Measurements from ENCODE around the gene RNU7-1.

Gene RNU7-1

DNA sequence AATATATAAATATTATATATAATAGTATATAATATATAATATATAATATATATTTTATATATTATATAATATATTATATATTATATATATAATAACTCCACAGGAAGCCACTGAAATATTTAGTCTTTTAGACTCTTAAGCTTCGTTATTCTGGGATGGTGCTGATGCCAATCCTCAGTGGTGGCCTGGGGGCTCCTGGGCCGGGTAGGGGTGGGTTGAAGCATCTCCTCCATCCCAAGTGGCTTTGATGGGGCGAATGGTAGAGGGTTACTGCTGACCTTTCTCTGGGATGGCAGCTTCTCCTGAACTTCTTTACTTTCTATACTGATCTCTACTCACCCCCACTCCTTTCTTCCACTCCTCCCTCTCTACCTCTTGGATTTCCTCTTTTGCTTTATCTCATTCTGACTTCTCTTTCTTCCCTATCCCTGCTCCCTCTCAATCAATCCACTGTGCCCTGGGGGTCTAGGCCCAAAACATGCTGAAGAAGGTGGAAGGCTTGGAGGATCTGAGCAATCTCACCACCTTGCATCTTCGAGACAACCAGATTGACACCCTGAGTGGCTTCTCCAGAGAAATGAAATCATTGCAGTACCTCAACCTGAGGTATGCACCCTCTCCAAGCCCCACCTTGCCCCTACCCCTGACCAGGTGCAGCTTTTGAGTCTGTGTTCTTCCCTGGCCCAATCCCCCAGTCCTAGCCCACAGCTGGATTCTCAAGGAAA lies 34.0 kb upstream of the RNU7-1 start:
- peaks cover 9% of the 10 kb centered on the region for H3K4me1 ChIP-seq (ENCODE audit: control insufficient read depth, insufficient read depth, low read length)
- no peaks in the 10 kb centered on the region for H3K9me3 ChIP-seq (ENCODE audit: control insufficient read depth, insufficient read depth, low read length)
- H3K27me3 ChIP-seq (ENCODE audit: control insufficient read depth, insufficient read depth, low read length): peaks cover 10% of the 10 kb centered on the region
- H3K4me3 ChIP-seq (ENCODE audit: low read depth, low read length): no peak overlapping the region
- H3K27ac ChIP-seq (ENCODE audit: low read depth, low read length): no peak overlapping the region
- no peaks in the 10 kb centered on the region for H3K36me3 ChIP-seq (ENCODE audit: control insufficient read depth, insufficient read depth, low read length)
- no peak overlapping the region for H3K9ac ChIP-seq (ENCODE audit: low read depth, low read length)

DNA sequence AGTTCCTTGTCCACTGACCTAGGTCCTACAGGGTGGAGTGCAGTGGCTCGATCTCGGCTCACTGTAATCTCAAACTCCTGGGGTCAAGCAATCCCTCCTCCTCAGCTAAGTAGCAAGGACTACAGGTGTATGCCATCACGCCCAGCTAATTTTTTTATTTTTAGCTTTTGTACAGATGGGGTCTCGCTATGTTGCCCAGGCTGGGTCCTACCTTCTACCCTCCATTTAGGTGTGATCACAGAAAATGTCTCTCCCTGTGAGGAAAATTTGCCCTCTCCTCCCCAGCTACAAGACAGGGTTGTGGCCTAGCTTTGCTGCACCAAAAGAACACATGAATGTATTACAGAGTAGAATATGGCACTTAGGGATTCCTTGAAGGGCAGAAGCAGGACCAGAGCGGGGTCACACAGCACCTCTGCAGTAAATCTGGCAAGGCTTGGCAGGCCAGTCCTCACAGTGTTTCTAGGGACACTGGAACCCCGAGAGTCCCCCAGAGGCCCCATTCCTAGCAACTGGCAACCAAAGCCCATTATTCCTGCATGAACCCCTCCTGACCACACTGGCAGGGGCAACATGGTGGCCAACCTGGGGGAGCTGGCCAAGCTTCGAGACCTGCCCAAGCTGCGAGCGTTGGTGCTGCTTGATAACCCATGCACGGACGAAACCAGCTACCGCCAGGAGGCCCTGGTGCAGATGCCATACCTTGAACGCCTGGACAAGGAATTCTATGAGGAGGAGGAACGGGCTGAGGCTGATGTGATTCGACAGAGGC lies 31.3 kb upstream of the RNU7-1 start:
- H3K27ac ChIP-seq (ENCODE audit: low read depth, low read length): no peak overlapping the region
- H3K36me3 ChIP-seq (ENCODE audit: control insufficient read depth, insufficient read depth, low read length): peaks cover 17% of the 10 kb centered on the region
- H3K4me1 ChIP-seq (ENCODE audit: control insufficient read depth, insufficient read depth, low read length): peaks cover 12% of the 10 kb centered on the region
- peaks cover 6% of the 10 kb centered on the region for H3K27me3 ChIP-seq (ENCODE audit: control insufficient read depth, insufficient read depth, low read length)
- H3K9me3 ChIP-seq (ENCODE audit: control insufficient read depth, insufficient read depth, low read length): no peaks in the 10 kb centered on the region
- H3K4me3 ChIP-seq (ENCODE audit: low read depth, low read length): no peak overlapping the region
- no peak overlapping the region for H3K9ac ChIP-seq (ENCODE audit: low read depth, low read length)

DNA sequence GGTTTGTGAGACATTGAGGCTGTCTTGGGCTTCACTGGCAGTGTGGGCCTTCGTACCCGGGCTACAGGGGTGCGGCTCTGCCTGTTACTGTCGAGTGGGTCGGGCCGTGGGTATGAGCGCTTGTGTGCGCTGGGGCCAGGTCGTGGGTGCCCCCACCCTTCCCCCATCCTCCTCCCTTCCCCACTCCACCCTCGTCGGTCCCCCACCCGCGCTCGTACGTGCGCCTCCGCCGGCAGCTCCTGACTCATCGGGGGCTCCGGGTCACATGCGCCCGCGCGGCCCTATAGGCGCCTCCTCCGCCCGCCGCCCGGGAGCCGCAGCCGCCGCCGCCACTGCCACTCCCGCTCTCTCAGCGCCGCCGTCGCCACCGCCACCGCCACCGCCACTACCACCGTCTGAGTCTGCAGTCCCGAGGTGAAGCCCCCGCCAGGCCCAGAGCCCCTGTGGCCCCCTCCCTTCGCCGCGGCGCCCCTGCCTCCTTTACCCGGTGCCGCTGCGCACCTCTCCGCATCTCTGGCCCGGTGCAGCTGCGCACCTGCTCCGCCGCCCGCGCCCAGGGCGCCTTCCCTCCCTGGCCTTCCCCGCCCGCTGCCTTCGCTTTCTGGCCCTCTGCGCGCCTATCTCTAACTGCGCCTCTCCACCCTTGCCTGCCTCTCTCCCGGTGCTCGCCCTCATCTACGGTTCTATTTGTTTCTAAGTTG lies 29.2 kb upstream of the RNU7-1 start, which contains the start of gene ENO2:
ENO2 (plus strand) TSS at position 335 of the 701 bp plus-strand sequence. CDS start 1,253 bp downstream, outside the sequence.
- H3K4me1 ChIP-seq (ENCODE audit: control insufficient read depth, insufficient read depth, low read length): peaks cover 12% of the 10 kb centered on the region
- H3K4me3 ChIP-seq (ENCODE audit: low read depth, low read length): peak within 1 kb of the TSS; percentile 73
- no peaks in the 10 kb centered on the region for H3K9me3 ChIP-seq (ENCODE audit: control insufficient read depth, insufficient read depth, low read length)
- no peak within 1 kb of the TSS for H3K9ac ChIP-seq (ENCODE audit: low read depth, low read length)
- peaks cover 6% of the 10 kb centered on the region for H3K27me3 ChIP-seq (ENCODE audit: control insufficient read depth, insufficient read depth, low read length)
- peak within 1 kb of the TSS; percentile 10 for H3K27ac ChIP-seq (ENCODE audit: low read depth, low read length)
- peaks cover 30% of the 10 kb centered on the region for H3K36me3 ChIP-seq (ENCODE audit: control insufficient read depth, insufficient read depth, low read length)

DNA sequence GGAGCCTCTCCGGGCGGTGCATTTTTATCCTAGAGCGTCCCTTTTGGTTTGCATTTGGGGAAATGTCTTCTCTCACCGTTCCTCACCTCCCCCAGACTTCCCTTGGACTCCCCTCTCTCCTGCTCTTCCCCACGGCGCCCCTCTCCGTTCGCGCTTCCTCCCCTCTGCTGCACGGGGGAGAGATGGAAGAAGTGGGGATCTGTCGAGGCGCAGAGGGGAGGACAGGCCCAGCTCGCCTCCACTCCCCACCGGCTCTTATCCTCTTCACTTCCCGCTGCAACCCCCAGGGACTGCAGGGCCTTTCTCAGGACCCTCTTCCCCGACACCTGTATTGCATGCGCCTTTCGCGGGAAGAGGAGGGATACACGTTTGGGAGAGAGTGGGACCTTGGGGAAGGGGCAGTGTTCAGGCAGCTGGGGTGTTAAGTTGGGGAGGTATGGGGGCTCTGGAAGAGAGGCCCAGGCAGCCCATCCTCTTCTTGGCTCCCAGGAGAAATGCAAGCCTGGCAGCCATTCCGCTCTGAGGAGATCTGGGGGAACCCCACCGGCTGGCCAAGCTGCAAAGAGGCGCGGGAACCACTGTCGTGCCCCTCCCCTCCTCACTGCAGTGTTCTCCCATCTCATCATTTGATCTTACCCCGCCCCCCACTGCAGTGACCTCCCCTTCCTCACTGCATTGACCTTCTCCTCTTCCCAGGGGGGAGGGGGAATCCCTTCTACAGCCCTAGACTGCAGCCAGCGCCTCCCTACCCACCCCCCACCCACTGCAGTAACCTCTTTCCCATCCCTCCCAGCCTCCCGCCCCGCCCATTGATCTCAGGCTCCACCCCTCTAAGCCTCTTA lies 28.4 kb upstream of the RNU7-1 start:
- H3K27me3 ChIP-seq (ENCODE audit: control insufficient read depth, insufficient read depth, low read length): peaks cover 6% of the 10 kb centered on the region
- peak overlapping the region; percentile 73 for H3K4me3 ChIP-seq (ENCODE audit: low read depth, low read length)
- peak overlapping the region; percentile 10 for H3K27ac ChIP-seq (ENCODE audit: low read depth, low read length)
- H3K9ac ChIP-seq (ENCODE audit: low read depth, low read length): no peak overlapping the region
- peaks cover 38% of the 10 kb centered on the region for H3K36me3 ChIP-seq (ENCODE audit: control insufficient read depth, insufficient read depth, low read length)
- peaks cover 12% of the 10 kb centered on the region for H3K4me1 ChIP-seq (ENCODE audit: control insufficient read depth, insufficient read depth, low read length)
- no peaks in the 10 kb centered on the region for H3K9me3 ChIP-seq (ENCODE audit: control insufficient read depth, insufficient read depth, low read length)

DNA sequence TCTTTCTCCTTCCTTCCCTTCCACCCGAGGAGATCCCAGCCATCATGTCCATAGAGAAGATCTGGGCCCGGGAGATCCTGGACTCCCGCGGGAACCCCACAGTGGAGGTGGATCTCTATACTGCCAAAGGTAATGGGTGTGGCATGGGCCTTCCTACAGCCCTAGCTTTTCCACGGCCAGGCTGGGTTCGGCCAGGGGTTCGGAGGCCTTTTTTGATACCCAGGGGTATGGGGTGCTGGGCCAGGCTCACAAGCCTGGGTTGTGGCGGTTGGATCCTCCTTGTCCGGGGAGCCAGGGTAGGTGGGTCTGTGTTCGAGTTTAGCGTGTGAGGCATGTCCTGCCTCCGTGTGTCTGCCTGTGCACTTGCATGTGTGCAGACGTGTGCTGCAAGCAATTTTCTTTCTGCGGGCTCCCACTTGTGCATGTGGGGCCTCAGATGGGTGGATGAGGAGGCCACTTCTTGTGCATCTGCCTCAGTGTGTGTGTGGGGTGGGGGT lies 27.8 kb upstream of the RNU7-1 start:
- Histone ChIP-seq H3K9me3 (ENCODE audit: control insufficient read depth, insufficient read depth, low read length) (no peaks in the 10 kb centered on the region), H3K4me3 (ENCODE audit: low read depth, low read length) (peak overlapping the region; percentile 73; the same call in 1 of the 2 replicates), H3K27me3 (ENCODE audit: control insufficient read depth, insufficient read depth, low read length) (peaks cover 6% of the 10 kb centered on the region), H3K9ac (ENCODE audit: low read depth, low read length) (no peak overlapping the region), H3K36me3 (ENCODE audit: control insufficient read depth, insufficient read depth, low read length) (peaks cover 41% of the 10 kb centered on the region), H3K4me1 (ENCODE audit: control insufficient read depth, insufficient read depth, low read length) (peaks cover 12% of the 10 kb centered on the region), H3K27ac (ENCODE audit: low read depth, low read length) (no peak overlapping the region)

DNA sequence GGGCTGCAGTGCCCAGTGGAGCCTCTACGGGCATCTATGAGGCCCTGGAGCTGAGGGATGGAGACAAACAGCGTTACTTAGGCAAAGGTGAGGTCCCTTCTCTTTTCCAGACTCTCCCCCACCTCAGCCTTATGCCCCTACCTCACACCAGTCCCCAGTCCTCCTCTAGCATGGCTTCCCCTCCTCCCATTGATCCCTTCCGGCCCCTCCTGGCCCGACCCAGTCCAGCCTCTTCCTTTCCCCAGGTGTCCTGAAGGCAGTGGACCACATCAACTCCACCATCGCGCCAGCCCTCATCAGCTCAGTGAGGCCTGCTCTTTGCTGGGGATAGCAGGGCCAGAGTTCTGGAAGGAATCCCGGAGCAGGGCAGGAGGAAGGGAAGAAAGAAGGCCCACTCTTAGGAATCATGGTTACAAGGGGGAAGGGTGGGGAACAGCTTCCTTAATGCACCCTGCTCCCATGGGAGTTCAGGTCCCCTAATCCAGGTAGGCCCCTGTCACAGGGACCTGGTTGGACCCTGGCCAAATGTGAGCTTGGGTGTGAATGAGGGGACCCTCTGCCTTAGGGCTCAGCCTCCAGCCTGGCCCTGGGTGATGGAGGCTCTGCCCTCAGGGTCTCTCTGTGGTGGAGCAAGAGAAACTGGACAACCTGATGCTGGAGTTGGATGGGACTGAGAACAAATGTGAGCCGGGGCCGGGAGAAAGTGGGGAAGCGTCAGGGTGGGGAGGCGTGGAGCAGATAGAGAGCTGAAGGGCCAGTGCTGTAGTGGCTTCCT lies 27.0 kb upstream of the RNU7-1 start:
- H3K27ac ChIP-seq (ENCODE audit: low read depth, low read length): no peak overlapping the region
- H3K9ac ChIP-seq (ENCODE audit: low read depth, low read length): no peak overlapping the region
- peaks cover 6% of the 10 kb centered on the region for H3K27me3 ChIP-seq (ENCODE audit: control insufficient read depth, insufficient read depth, low read length)
- H3K36me3 ChIP-seq (ENCODE audit: control insufficient read depth, insufficient read depth, low read length): peaks cover 48% of the 10 kb centered on the region
- H3K4me3 ChIP-seq (ENCODE audit: low read depth, low read length): no peak overlapping the region
- H3K4me1 ChIP-seq (ENCODE audit: control insufficient read depth, insufficient read depth, low read length): peaks cover 12% of the 10 kb centered on the region
- no peaks in the 10 kb centered on the region for H3K9me3 ChIP-seq (ENCODE audit: control insufficient read depth, insufficient read depth, low read length)

DNA sequence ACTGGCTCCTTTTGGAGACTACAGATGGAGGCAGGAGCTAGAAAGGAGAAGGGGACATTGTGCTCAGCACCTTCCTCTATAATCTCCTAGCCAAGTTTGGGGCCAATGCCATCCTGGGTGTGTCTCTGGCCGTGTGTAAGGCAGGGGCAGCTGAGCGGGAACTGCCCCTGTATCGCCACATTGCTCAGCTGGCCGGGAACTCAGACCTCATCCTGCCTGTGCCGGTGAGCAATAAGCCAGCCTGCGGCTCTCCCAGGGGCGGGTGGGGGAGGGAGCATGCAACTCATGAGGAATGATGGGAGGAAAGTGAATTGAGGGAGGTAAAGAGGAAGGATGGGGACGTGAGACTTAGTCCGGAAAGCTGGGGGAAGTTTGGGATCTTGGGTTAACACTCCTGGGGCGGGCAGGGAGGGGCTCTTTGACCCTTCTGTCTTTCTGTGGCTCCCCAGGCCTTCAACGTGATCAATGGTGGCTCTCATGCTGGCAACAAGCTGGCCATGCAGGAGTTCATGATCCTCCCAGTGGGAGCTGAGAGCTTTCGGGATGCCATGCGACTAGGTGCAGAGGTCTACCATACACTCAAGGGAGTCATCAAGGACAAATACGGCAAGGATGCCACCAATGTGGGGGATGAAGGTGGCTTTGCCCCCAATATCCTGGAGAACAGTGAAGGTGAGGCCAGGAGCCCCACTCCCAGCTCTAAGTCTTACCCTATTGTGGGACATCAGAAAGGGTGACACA lies 26.0 kb upstream of the RNU7-1 start:
- Histone ChIP-seq H3K4me1 (ENCODE audit: control insufficient read depth, insufficient read depth, low read length) (peaks cover 12% of the 10 kb centered on the region), H3K9ac (ENCODE audit: low read depth, low read length) (no peak overlapping the region), H3K27ac (ENCODE audit: low read depth, low read length) (no peak overlapping the region), H3K9me3 (ENCODE audit: control insufficient read depth, insufficient read depth, low read length) (no peaks in the 10 kb centered on the region), H3K36me3 (ENCODE audit: control insufficient read depth, insufficient read depth, low read length) (peaks cover 59% of the 10 kb centered on the region), H3K27me3 (ENCODE audit: control insufficient read depth, insufficient read depth, low read length) (peaks cover 3% of the 10 kb centered on the region; the same call in 1 of the 2 replicates), H3K4me3 (ENCODE audit: low read depth, low read length) (no peak overlapping the region)

DNA sequence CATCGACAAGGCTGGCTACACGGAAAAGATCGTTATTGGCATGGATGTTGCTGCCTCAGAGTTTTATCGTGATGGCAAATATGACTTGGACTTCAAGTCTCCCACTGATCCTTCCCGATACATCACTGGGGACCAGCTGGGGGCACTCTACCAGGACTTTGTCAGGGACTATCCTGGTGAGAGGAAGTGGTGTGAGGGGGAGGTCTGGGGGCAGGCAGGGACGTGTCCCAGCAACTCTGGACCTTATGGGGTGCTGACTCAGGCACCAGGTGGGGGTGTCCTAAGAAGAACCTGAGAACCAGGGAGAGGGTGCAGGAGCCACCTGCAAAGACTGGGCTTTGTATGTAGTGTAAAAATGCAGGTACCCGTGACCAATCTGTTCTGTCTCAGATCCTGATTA lies 24.0 kb upstream of the RNU7-1 start:
- Histone ChIP-seq H3K27ac (ENCODE audit: low read depth, low read length) (no peak overlapping the region), H3K4me1 (ENCODE audit: control insufficient read depth, insufficient read depth, low read length) (peaks cover 10% of the 10 kb centered on the region), H3K27me3 (ENCODE audit: control insufficient read depth, insufficient read depth, low read length) (no peaks in the 10 kb centered on the region), H3K36me3 (ENCODE audit: control insufficient read depth, insufficient read depth, low read length) (peaks cover 70% of the 10 kb centered on the region), H3K9me3 (ENCODE audit: control insufficient read depth, insufficient read depth, low read length) (no peaks in the 10 kb centered on the region), H3K9ac (ENCODE audit: low read depth, low read length) (no peak overlapping the region), H3K4me3 (ENCODE audit: low read depth, low read length) (no peak overlapping the region)

DNA sequence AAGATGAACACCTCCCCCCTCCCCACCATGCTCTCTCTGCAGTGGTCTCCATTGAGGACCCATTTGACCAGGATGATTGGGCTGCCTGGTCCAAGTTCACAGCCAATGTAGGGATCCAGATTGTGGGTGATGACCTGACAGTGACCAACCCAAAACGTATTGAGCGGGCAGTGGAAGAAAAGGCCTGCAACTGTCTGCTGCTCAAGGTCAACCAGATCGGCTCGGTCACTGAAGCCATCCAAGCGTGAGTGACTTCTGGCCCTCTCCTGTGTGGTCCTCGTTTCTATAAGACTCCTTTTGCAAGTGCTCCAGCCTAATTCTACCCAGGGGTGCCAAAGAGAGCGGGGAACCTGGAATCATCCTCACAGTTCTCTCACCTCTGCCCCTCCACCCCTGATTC lies 22.1 kb upstream of the RNU7-1 start:
- peaks cover 22% of the 10 kb centered on the region for H3K4me1 ChIP-seq (ENCODE audit: control insufficient read depth, insufficient read depth, low read length)
- no peak overlapping the region for H3K9ac ChIP-seq (ENCODE audit: low read depth, low read length)
- no peak overlapping the region for H3K27ac ChIP-seq (ENCODE audit: low read depth, low read length)
- no peak overlapping the region for H3K4me3 ChIP-seq (ENCODE audit: low read depth, low read length)
- no peaks in the 10 kb centered on the region for H3K9me3 ChIP-seq (ENCODE audit: control insufficient read depth, insufficient read depth, low read length)
- H3K36me3 ChIP-seq (ENCODE audit: control insufficient read depth, insufficient read depth, low read length): peaks cover 61% of the 10 kb centered on the region
- H3K27me3 ChIP-seq (ENCODE audit: control insufficient read depth, insufficient read depth, low read length): no peaks in the 10 kb centered on the region
